Measurements from ENCODE around the gene TMEM240.
"Not testable (repeated sequence)": the region's sequence is repeated elsewhere in the genome, so short reads cannot be mapped to it uniquely, and the experiment has no call there.

The TMEM240 gene

DNA sequence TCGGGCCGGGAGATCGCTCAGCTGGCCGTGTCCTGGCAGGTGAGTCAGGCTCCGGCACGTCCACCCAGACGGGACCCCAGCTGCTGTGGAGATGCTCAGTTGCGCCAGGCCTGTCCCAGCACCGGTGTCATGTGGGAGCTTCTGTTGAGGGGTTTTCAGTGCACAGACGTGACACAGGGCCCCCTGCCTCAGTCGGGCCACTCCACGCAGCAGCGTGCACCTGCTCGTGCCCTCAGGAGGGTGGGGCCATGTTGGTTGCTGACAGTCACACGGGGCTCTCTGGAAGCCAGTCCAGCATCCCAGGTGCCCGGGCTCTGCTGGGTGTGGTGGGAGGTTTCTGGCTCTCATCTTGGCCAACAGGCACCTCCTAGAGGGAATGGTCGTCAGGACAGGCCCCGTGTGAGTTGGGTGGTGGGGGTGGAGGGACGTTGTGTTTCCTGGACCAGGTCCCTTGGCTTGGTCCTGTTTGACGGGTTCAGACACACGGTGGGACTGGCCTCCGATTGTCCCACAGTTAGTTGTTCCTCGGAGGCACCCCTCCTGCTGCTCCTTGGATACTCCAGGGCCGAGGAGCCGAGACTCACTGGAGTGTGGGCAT, 49.7 kb downstream of the TMEM240 start:
- no peak for DNase-seq

DNA sequence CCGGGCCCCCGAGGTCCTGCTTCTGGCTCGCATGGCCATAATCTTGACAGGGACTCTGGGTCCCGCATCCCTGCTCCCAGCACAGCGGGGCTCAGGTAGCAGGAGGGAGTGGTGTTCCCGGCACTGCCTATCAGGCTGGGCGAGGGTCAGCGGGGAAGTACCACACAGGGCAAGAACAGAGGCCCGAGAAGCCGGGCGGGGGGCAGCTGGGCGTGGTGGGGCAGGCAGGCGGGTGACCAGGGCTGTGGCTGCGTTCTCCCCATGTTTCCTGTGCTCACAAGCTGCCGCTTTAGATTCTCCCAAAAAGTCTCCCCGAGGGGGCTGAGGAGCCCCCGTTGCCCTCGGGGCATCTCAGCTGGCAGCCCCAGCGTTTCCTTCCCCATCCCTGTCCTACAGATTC, 50.6 kb downstream of the TMEM240 start:
- no peak for DNase-seq

DNA sequence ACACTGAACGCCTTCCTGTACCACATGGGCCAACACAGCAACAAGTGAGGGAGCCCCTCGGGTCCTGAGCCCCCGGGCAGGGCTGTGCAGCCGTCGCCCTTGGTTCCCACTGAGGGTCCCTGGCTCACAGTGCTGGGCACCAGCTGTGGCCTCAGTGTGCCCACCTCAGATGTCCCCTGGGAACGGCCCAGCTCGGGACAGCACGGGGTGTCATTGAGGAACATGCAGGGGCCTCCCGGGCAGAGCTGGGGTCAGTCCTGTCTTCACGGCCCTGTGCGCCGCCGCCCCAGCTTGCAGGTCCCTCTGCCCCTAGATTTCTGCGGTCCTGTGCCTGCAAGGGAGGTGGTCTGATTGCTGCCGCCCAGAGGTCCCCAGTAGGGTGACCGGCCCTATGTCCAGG, 51.2 kb downstream of the TMEM240 start:
- no peak for DNase-seq

DNA sequence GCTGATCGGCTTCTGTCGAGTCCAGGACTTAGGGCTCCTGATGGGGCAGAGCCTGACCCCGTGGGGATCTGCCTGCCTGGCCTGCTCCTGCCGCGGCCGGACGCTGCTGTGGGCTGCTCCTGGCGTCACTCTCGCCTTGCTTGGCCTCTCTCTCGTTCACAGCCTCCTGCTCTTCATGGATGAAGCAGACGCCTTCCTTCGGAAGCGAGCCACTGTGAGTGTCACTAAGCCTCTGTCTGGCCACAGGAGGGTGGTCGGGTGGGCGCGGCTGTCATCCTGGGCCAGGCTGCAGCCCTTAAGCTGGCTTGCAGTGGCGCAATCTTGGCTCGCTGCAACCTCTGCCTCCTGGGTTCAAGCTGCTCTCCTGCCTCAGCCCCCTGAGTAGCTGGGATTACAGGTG, 52.7 kb downstream of the TMEM240 start:
- no peak for DNase-seq

DNA sequence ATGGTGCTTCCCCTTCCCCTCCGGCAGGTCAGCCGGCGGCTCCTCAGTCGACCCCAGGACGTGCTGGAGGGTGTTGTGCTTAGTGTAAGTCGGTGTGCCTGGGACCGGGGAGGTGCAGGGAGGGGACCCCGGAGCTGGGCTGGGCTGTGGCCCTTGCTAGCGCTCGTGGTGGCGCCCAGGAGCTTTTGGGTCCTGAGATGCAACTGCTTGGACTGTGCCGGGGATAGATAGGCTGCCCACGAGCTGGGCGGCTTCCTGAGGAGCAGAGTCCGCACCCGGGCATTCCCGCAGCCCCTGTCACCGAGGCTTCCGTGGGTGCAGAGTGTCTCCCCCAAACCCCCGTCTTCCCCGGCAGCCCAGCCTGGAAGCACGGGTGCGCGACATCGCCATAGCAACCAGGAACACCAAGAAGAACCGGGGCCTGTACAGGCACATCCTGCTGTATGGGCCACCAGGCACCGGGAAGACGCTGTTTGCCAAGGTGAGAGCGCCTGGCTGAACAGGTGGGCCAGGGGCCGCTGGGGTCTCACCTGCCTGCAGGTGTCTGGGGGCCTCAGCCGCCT, 54.6 kb downstream of the TMEM240 start:
- not testable (repeated sequence) for DNase-seq

DNA sequence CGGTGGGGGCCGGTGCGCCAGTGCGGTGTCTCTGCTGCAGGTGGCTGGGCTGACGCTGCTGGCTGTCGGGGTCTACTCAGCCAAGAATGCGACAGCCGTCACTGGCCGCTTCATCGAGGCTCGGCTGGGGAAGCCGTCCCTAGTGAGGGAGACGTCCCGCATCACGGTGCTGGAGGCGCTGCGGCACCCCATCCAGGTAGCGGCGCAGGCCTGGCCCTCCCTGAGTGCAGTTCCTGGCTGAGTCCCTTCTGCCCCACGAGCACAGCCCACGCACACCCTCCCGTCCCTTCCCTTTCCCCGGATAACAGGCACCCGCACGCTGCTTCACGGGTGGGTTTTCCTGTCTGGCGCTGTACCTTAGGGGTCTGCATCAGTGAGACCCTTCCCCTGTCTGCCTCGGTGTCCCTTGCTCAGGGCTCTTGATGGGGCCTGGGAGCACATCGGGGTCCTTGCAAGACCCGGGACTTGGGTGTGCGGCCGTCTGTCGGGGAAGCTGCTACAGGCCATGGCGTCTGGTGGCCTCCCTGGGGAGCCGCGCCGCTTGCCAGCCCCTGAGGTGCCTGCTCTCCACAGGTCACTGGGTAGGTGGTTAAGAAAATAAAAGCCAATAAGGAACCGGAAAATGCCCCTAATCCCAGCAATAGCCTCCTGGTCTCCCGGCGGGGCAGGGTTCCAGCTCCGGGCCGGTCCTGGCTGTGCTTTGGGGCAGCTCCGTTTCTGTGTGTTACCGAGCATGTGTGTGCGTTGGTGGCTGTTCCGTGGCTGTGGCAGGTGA, 55.3 kb downstream of the TMEM240 start:
- DNase-seq: not testable (repeated sequence)
